Nephron progenitor cell (in vitro differentiated cells): Measurements from ENCODE around the gene ABHD11.
A peak's percentile ranks its signal among the peaks of the same experiment; 100 is the strongest.

Experiments used
- DNase-seq: peaks from one replicate; pipeline ENCODE4 v3.0.0; 2021
- H3K27ac Mint-ChIP-seq: 2 replicates; pipeline ENCODE4 v1.8.0; 2021; ENCODE audit warnings: mild to moderate bottlenecking, moderate library complexity, mixed read lengths
- H3K27me3 Mint-ChIP-seq: 2 replicates; pipeline ENCODE4 v1.8.0; 2021; ENCODE audit warnings: mild to moderate bottlenecking, low read depth, mixed read lengths; ENCODE audit not compliant: poor library complexity
- H3K36me3 Mint-ChIP-seq: 2 replicates; pipeline ENCODE4 v1.8.0; 2021; ENCODE audit warnings: low read depth, mixed read lengths
- H3K4me1 Mint-ChIP-seq: 2 replicates; pipeline ENCODE4 v1.8.0; 2021; ENCODE audit warnings: mixed read lengths
- H3K4me3 Mint-ChIP-seq: 2 replicates; pipeline ENCODE4 v1.8.0; 2021; ENCODE audit warnings: mild to moderate bottlenecking, moderate library complexity, mixed read lengths
- H3K9me3 Mint-ChIP-seq: 2 replicates; pipeline ENCODE4 v1.8.0; 2021; ENCODE audit warnings: mild to moderate bottlenecking, moderate library complexity, mixed read lengths
- CTCF ChIP-seq: fragments of 200-600 bp; sonication (generic); IDR thresholded peaks from 2 replicates; pipeline ENCODE4 v1.5.0; 2021; ENCODE audit warnings: antibody characterized with exemption

The ABHD11 gene

GRCh38 chr7:73739387-73739767, 775 bp upstream of the ABHD11 start:
- Mint-ChIP-seq H3K27me3 (peaks cover 18% of the 10 kb centered on the region), H3K9me3 (no peaks in the 10 kb centered on the region), H3K36me3 (peaks cover 6% of the 10 kb centered on the region), H3K4me3 (peak overlapping the region; percentile 90), H3K4me1 (peaks cover 51% of the 10 kb centered on the region), H3K27ac (peak overlapping the region; percentile 75)
- DNase-seq, result no peak
- no peak for TF ChIP-seq CTCF

- Mint-ChIP-seq H3K27me3 (peaks cover 9% of the 10 kb centered on the region), H3K27ac (peak overlapping the region; percentile 88), H3K4me1 (peaks cover 40% of the 10 kb centered on the region), H3K9me3 (no peaks in the 10 kb centered on the region), H3K4me3 (peak overlapping the region; percentile 90), H3K36me3 (peaks cover 6% of the 10 kb centered on the region)
- no peak for TF ChIP-seq CTCF
- peak; percentile 73 for DNase-seq
These were observed 386 bp downstream of the ABHD11 start for GRCh38 chr7:73738220-73738611.

GRCh38 chr7:73737491-73738219, 947 bp downstream of the ABHD11 start:
- H3K9me3 Mint-ChIP-seq, result no peaks in the 10 kb centered on the region
- H3K4me3 Mint-ChIP-seq, result peak overlapping the region; percentile 90
- peak overlapping the region; percentile 88 for H3K27ac Mint-ChIP-seq
- no peak for TF ChIP-seq CTCF
- DNase-seq, result no peak
- peaks cover 6% of the 10 kb centered on the region for H3K27me3 Mint-ChIP-seq
- H3K36me3 Mint-ChIP-seq, result peaks cover 6% of the 10 kb centered on the region
- H3K4me1 Mint-ChIP-seq, result peaks cover 34% of the 10 kb centered on the region

GRCh38 chr7:73736885-73737284, 1.7 kb downstream of the ABHD11 start:
- peaks cover 6% of the 10 kb centered on the region for H3K36me3 Mint-ChIP-seq
- H3K4me3 Mint-ChIP-seq, result peak overlapping the region; percentile 90
- H3K9me3 Mint-ChIP-seq, result no peaks in the 10 kb centered on the region
- no peak for DNase-seq
- H3K27ac Mint-ChIP-seq, result no peak overlapping the region
- peaks cover 6% of the 10 kb centered on the region for H3K27me3 Mint-ChIP-seq
- TF ChIP-seq CTCF, result no peak
- peaks cover 27% of the 10 kb centered on the region for H3K4me1 Mint-ChIP-seq

- H3K36me3 Mint-ChIP-seq, result peaks cover 6% of the 10 kb centered on the region
- H3K4me3 Mint-ChIP-seq, result no peak overlapping the region
- no peaks in the 10 kb centered on the region for H3K9me3 Mint-ChIP-seq
- peaks cover 17% of the 10 kb centered on the region for H3K4me1 Mint-ChIP-seq
- TF ChIP-seq CTCF, result no peak
- peaks cover 6% of the 10 kb centered on the region for H3K27me3 Mint-ChIP-seq
- DNase-seq, result no peak
- H3K27ac Mint-ChIP-seq, result no peak overlapping the region
These were observed 3.1 kb downstream of the ABHD11 start for GRCh38 chr7:73735528-73735905.
